HepG2 (cell line): Measurements from ENCODE around the gene FAM24A. TPM values are rescaled to one million over a fixed set of nuclear protein-coding genes. Genes with fewer than 3 reads are reported as not detected.
A peak's percentile ranks its signal among the peaks of the same experiment; 100 is the strongest.

Source experiments
- ATAC-seq: fragments of 200-7000 bp; cut with Tn5 transposase; 3 replicates; pipeline ENCODE4 v1.9.1; 2020; ENCODE audit warnings: mild to moderate bottlenecking, moderate library complexity
- BruUV-seq: library from RNA; stranded (reverse); fragments of 400-500 nt; replicated peaks from 2 replicates; lab custom pipeline; 2021; lab: Mats Ljungman, UMichigan
- CTCF ChIA-PET: fragments of 300-600 bp; formaldehyde crosslinking; extraction: SDS; loops from one replicate; lab custom pipeline; 2021; ENCODE audit warnings: low total read pairs, inconsistent platforms, low intra/inter-chr PET ratio; lab: Yijun Ruan, JAX
- POLR2A ChIA-PET: fragments of 350-600 bp; sonication (Branson Sonifier 250); formaldehyde crosslinking; loops from one replicate; lab custom pipeline; 2020; ENCODE audit warnings: antibody characterized with exemption, inconsistent platforms; lab: Yijun Ruan, JAX
- DNase-seq: peaks from one replicate; pipeline ENCODE4 v3.0.0-alpha.2; 2015; ENCODE audit warnings: low spot score
- FAIRE-seq: peaks from 3 replicates; lab custom pipeline; 2011; peaks lifted over from hg19 to GRCh38; lab: Jason Lieb, UNC
- H2AFZ ChIP-seq: one replicate; pipeline ENCODE4 v1.6.1; 2011; ENCODE audit warnings: low read length, inconsistent platforms
- H3K27ac ChIP-seq: fragments of 300-600 bp; 3 replicates; pipeline ENCODE4 v1.8.0; 2011; ENCODE audit warnings: mixed run types, mild to moderate bottlenecking, mixed read lengths, low read length, inconsistent platforms; ENCODE audit not compliant: insufficient read depth; ENCODE audit errors: extremely low read length
- H3K27me3 ChIP-seq, 2 experiments: fragments of 200-600 bp in 1 of 2; 2 replicates in 1 of 2; 3 replicates in 1 of 2; pipeline versions ENCODE4 v1.6.0 to v1.8.0; 2011; ENCODE audit warnings: low read length in 2 of 2, mild to moderate bottlenecking in 2 of 2, moderate library complexity in 2 of 2, inconsistent platforms in 1 of 2; ENCODE audit not compliant: insufficient read depth in 2 of 2, control insufficient read depth in 1 of 2
- H3K36me3 ChIP-seq, 2 experiments: fragments of 200-600 bp in 1 of 2; replicated peaks in 1 of 2; 2 replicates in 1 of 2; 3 replicates in 1 of 2; pipeline versions ENCODE4 v1.5.1 to v1.8.0; 2011; ENCODE audit warnings: low read length in 2 of 2, inconsistent platforms in 1 of 2; ENCODE audit not compliant: insufficient read depth in 2 of 2, control insufficient read depth in 1 of 2
- H3K4me1 ChIP-seq: 2 replicates; pipeline ENCODE4 v1.5.1; 2012; ENCODE audit warnings: low read length, inconsistent platforms; ENCODE audit not compliant: insufficient read depth
- H3K4me2 ChIP-seq: 2 replicates; pipeline ENCODE4 v1.6.0; 2011; ENCODE audit warnings: low read depth, low read length, inconsistent platforms
- H3K4me3 ChIP-seq, 3 experiments: fragments of 200-600 bp in 1 of 3; sonication (generic), shearing (Covaris generic) in 1 of 3; replicated peaks in 1 of 3; 2 replicates each; pipeline ENCODE4 v1.5.1; 2011 to 2016; ENCODE audit warnings: low read length in 3 of 3, inconsistent platforms in 2 of 3, low read depth in 2 of 3, mild to moderate bottlenecking in 2 of 3, control low read depth in 1 of 3, mixed read lengths in 1 of 3; ENCODE audit not compliant: insufficient read depth in 1 of 3
- H3K79me2 ChIP-seq: one replicate; pipeline ENCODE4 v1.6.1; 2011; ENCODE audit warnings: low read length, inconsistent platforms; ENCODE audit not compliant: insufficient read depth
- H3K9ac ChIP-seq: 2 replicates; pipeline ENCODE4 v1.6.0; 2011; ENCODE audit warnings: mild to moderate bottlenecking, low read depth, low read length, inconsistent platforms; ENCODE audit not compliant: insufficient read depth
- H3K9me3 ChIP-seq: 2 replicates; pipeline ENCODE4 v1.5.1; 2012; ENCODE audit warnings: mild to moderate bottlenecking, low read length
- H4K20me1 ChIP-seq: 2 replicates; pipeline ENCODE4 v1.6.0; 2011; ENCODE audit warnings: inconsistent platforms, mild to moderate bottlenecking, low read length, moderate library complexity; ENCODE audit not compliant: insufficient read depth
- ATF7 ChIP-seq, 2 experiments: fragments of 450-650 bp in 1 of 2; sonication (generic) in 1 of 2; formaldehyde crosslinking in 1 of 2; IDR thresholded peaks; 2 replicates each; pipeline versions ENCODE4 v1.4.0 to v1.6.1; 2016 to 2020; ENCODE audit warnings: antibody characterized with exemption in 1 of 2, mild to moderate bottlenecking in 1 of 2, missing genetic modification reagents in 1 of 2
- CEBPB ChIP-seq: IDR thresholded peaks from 2 replicates; pipeline ENCODE4 v1.6.1; 2011; ENCODE audit warnings: low read depth, low read length, improper control_type of control experiment, borderline replicate concordance
- CEBPG ChIP-seq: IDR thresholded peaks from 2 replicates; pipeline ENCODE4 v1.6.1; 2016
- FLYWCH1 ChIP-seq: sonication (generic); formaldehyde crosslinking; IDR thresholded peaks from 2 replicates; pipeline ENCODE4 v1.8.1; 2023; ENCODE audit warnings: mild to moderate bottlenecking, missing genetic modification reagents
- FOXA1 ChIP-seq, 2 experiments: fragments of 450-650 bp in 1 of 2; sonication (generic) in 1 of 2; formaldehyde crosslinking in 1 of 2; IDR thresholded peaks; 2 replicates each; pipeline versions ENCODE4 v1.4.0 to v1.6.1; 2016 to 2020; ENCODE audit warnings: missing genetic modification reagents in 1 of 2
- NCOA2 ChIP-seq: sonication (generic); formaldehyde crosslinking; IDR thresholded peaks from 2 replicates; pipeline ENCODE4 v1.8.0; 2022; ENCODE audit warnings: inconsistent platforms
- RAD21 ChIP-seq: fragments of 450-650 bp; formaldehyde crosslinking; IDR thresholded peaks from 2 replicates; pipeline ENCODE4 v1.5.0; 2020; ENCODE audit warnings: mild to moderate bottlenecking
- RCOR2 ChIP-seq: IDR thresholded peaks from 2 replicates; pipeline ENCODE4 v1.6.1; 2016; ENCODE audit warnings: missing biosample characterization, missing genetic modification reagents
- SAP130 ChIP-seq: IDR thresholded peaks from 2 replicates; pipeline ENCODE4 v1.6.1; 2016; ENCODE audit warnings: low read depth
- SOX13 ChIP-seq, 3 experiments: fragments of 450-650 bp in 1 of 3; sonication (generic) in 1 of 3; formaldehyde crosslinking in 1 of 3; IDR thresholded peaks in 2 of 3; conservative IDR thresholded peaks in 1 of 3; 2 replicates each; pipeline versions ENCODE4 v1.5.0 to v1.6.1; 2016 to 2020; ENCODE audit warnings: antibody characterized with exemption in 1 of 3, mild to moderate bottlenecking in 1 of 3, missing compliant biosample characterization in 1 of 3, missing genetic modification reagents in 1 of 3, moderate library complexity in 1 of 3
- SYNCRIP ChIP-seq: fragments of 200-400 bp; formaldehyde crosslinking; IDR thresholded peaks from 2 replicates; pipeline ENCODE4 v1.6.1; 2018; ENCODE audit warnings: mild to moderate bottlenecking, low read depth, low read length; ENCODE audit not compliant: insufficient read depth
- TEF ChIP-seq: sonication (generic); formaldehyde crosslinking; IDR thresholded peaks from 2 replicates; pipeline ENCODE4 v1.5.0; 2020; ENCODE audit warnings: missing genetic modification reagents
- U2AF1 ChIP-seq: fragments of 200-400 bp; formaldehyde crosslinking; optimal IDR thresholded peaks from 2 replicates; pipeline ENCODE3; 2017; ENCODE audit warnings: mild to moderate bottlenecking, low read depth, low read length
- YEATS4 ChIP-seq: sonication (generic); formaldehyde crosslinking; IDR thresholded peaks from 2 replicates; pipeline ENCODE4 v1.4.0; 2020; ENCODE audit warnings: missing genetic modification reagents, borderline replicate concordance
- ZNF652 ChIP-seq: IDR thresholded peaks from 2 replicates; pipeline ENCODE4 v1.6.1; 2016; ENCODE audit warnings: low read depth, borderline replicate concordance
- WGBS: methylation state at CpG from one replicate; pipeline ENCODE4 v1.1.6; 2017; ENCODE audit warnings: low lambda C conversion rate; 5-methylcytosine and 5-hydroxymethylcytosine counted together
- in situ Hi-C: cut with HindIII; loops from 2 replicates; pipeline ENCODE4 v1.10.0; 2017; ENCODE audit warnings: low pct_unique_long_range_greater_than_20kb; ENCODE audit not compliant: extremely low pct_ligation_motif_present
- intact Hi-C: fragments of 100-400 bp; cut with micrococcal nuclease; formaldehyde crosslinking; loops from one replicate; pipeline ENCODE4 v1.10.0; 2022; ENCODE audit not compliant: unreplicated experiment
- polyA plus RNA-seq, 8 experiments: library from polyadenylated mRNA; depleted of rRNA in 3 of 8; stranded (reverse) in 7 of 8; unstranded in 1 of 8; fragments of >200 nt; fragmentation: Illumina TruSeq in 4 of 8; extraction: Trizol in 4 of 8; gene quantifications; 2 replicates each; pipeline versions ENCODE4 v1.2.1 to v1.2.3, GENCODE V29; 2011 to 2016; ENCODE audit warnings: low read depth in 4 of 8, missing spikeins in 1 of 8, mixed read lengths in 1 of 8; ENCODE audit not compliant: insufficient read depth in 1 of 8
- total RNA-seq, 5 experiments: library from RNA; depleted of rRNA; stranded (reverse); fragments of >200 nt; fragmentation: Illumina TruSeq; extraction: Trizol; gene quantifications; 2 replicates each; pipeline ENCODE4 v1.2.3, GENCODE V29; 2016; ENCODE audit warnings: low read depth in 1 of 5
- TF ChIP-seq, protein P1 (sequence below): sonication (generic); formaldehyde crosslinking; IDR thresholded peaks from 2 replicates; pipeline ENCODE4 v1.8.1; 2023; ENCODE audit warnings: mild to moderate bottlenecking, moderate library complexity, missing genetic modification reagents
- TF ChIP-seq, protein P2 (sequence below): IDR thresholded peaks from 2 replicates; pipeline ENCODE4 v1.4.0; 2020; ENCODE audit warnings: mild to moderate bottlenecking, missing genetic modification reagents
- TF ChIP-seq, protein P3 (sequence below): sonication (generic); formaldehyde crosslinking; IDR thresholded peaks from 2 replicates; pipeline ENCODE4 v1.8.0; 2022; ENCODE audit warnings: mild to moderate bottlenecking, missing genetic modification reagents, moderate library complexity

The FAM24A gene
- total and polyA plus RNA-seq, 2 of the 13 experiments (the other 11 are each of a cell fraction or from before 2014, with no cell fraction given) = not detected

DNA sequence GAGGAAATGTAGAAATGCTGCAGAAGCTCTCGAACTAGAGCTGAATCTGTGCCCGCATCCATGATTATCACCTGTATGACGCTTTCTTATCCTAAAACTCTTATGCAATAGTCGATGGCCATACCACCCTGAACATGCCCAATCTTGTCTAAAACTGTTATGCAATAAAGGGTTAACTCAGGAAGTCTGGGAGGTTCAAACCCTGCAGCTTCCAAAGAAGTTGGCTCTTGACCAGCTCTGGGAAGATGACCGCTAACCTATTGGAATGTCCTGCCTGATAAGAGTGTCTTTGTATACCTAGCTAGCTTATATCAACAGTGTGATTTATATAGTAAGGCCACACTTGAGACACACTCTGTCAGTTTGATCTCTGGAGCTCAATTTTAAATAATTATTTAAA is 47.1 kb downstream of the FAM24A start:
- in situ Hi-C loops = no loop called here
- 0 out of 2 replicates have a peak, but pooled peaks have one; percentile 34 for TF ChIP-seq RCOR2 (CRISPR knock-in tag)
- TF ChIP-seq FOXA1 (IDR thresholded peaks at IDR 0.05) = no peak
- TF ChIP-seq FOXA1 (CRISPR knock-in tag; IDR thresholded peaks at IDR 0.05) = peak; percentile 58; the same call in 1 of the 2 replicates
- TF ChIP-seq, protein P1, sequence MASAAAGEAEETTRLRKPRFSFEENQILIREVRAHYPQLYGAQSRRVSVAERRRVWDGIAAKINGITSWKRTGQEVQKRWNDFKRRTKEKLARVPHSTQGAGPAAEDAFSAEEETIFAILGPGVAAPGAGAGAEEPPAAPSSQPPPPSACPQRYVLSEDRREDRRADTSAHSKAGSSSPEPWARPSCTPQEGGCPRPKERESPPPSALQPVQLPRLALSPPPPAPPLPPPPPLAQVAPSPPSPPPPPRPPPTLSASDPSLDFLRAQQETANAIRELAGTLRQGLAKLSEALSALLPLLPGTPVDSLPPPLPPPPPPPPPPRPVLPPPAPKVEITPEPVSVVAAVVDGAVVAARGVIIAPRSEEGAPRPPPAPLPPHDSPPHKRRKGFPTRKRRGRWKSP (CRISPR knock-in tag) = no peak
- TF ChIP-seq NCOA2 (CRISPR knock-in tag) = peak; percentile 14; the same call in 1 of the 2 replicates
- TF ChIP-seq TEF (CRISPR knock-in tag) = peak; percentile 50; the same call in 1 of the 2 replicates
- TF ChIP-seq, protein P2, sequence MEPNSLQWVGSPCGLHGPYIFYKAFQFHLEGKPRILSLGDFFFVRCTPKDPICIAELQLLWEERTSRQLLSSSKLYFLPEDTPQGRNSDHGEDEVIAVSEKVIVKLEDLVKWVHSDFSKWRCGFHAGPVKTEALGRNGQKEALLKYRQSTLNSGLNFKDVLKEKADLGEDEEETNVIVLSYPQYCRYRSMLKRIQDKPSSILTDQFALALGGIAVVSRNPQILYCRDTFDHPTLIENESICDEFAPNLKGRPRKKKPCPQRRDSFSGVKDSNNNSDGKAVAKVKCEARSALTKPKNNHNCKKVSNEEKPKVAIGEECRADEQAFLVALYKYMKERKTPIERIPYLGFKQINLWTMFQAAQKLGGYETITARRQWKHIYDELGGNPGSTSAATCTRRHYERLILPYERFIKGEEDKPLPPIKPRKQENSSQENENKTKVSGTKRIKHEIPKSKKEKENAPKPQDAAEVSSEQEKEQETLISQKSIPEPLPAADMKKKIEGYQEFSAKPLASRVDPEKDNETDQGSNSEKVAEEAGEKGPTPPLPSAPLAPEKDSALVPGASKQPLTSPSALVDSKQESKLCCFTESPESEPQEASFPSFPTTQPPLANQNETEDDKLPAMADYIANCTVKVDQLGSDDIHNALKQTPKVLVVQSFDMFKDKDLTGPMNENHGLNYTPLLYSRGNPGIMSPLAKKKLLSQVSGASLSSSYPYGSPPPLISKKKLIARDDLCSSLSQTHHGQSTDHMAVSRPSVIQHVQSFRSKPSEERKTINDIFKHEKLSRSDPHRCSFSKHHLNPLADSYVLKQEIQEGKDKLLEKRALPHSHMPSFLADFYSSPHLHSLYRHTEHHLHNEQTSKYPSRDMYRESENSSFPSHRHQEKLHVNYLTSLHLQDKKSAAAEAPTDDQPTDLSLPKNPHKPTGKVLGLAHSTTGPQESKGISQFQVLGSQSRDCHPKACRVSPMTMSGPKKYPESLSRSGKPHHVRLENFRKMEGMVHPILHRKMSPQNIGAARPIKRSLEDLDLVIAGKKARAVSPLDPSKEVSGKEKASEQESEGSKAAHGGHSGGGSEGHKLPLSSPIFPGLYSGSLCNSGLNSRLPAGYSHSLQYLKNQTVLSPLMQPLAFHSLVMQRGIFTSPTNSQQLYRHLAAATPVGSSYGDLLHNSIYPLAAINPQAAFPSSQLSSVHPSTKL (CRISPR knock-in tag) = peak; percentile 15; the same call in 1 of the 2 replicates
- TF ChIP-seq FLYWCH1 (CRISPR knock-in tag) = no peak
- no peak for TF ChIP-seq RAD21 (CRISPR knock-in tag)
- TF ChIP-seq, protein P3, sequence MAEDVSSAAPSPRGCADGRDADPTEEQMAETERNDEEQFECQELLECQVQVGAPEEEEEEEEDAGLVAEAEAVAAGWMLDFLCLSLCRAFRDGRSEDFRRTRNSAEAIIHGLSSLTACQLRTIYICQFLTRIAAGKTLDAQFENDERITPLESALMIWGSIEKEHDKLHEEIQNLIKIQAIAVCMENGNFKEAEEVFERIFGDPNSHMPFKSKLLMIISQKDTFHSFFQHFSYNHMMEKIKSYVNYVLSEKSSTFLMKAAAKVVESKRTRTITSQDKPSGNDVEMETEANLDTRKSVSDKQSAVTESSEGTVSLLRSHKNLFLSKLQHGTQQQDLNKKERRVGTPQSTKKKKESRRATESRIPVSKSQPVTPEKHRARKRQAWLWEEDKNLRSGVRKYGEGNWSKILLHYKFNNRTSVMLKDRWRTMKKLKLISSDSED (CRISPR knock-in tag) = no peak
- peak; percentile 60 for TF ChIP-seq CEBPB
- no peak for TF ChIP-seq ATF7 (IDR thresholded peaks at IDR 0.05)
- no peak for TF ChIP-seq ATF7 (CRISPR knock-in tag; IDR thresholded peaks at IDR 0.05)
- TF ChIP-seq SYNCRIP = no peak
- peak; percentile 94 for TF ChIP-seq ZNF652
- TF ChIP-seq YEATS4 (CRISPR knock-in tag) = no peak
- TF ChIP-seq SAP130 (CRISPR knock-in tag) = peak; percentile 31; the same call in 1 of the 2 replicates
- peak; percentile 49 for TF ChIP-seq CEBPG (CRISPR knock-in tag)
- TF ChIP-seq SOX13 (IDR thresholded peaks at IDR 0.05) = no peak
- peak in 1 of 2 experiments; percentile 26; a peak in 1 of 4 replicates for TF ChIP-seq SOX13 (CRISPR knock-in tag; conservative IDR thresholded peaks at IDR 0.05 in 1 of 2, IDR thresholded peaks at IDR 0.05 in 1 of 2)
- no peak for TF ChIP-seq U2AF1

More for the DNA sequence above, 47.1 kb downstream of the FAM24A start:
- peak; percentile 44 for FAIRE-seq
- peak; percentile 63 for DNase-seq
- ChIA-PET CTCF (no interaction called here), POLR2A (interaction anchor here (1.3 kb wide), 1 partner anchor 22 kb away, joined by 5 read pairs; the partner anchor contains the start of gene PSTK)
- Histone ChIP-seq H3K9ac (no peak overlapping the region), H3K79me2 (peaks cover 4% of the 10 kb centered on the region), H3K4me1 (peaks cover 43% of the 10 kb centered on the region), H3K27me3 (no peaks in the 10 kb centered on the region; a peak in 1 of 5 replicates), H3K36me3 (no peaks in the 10 kb centered on the region), H2AFZ (no peak overlapping the region), H3K27ac (peak overlapping the region; percentile 12), H3K9me3 (no peaks in the 10 kb centered on the region), H4K20me1 (no peaks in the 10 kb centered on the region), H3K4me3 (no peak overlapping the region), H3K4me2 (no peak overlapping the region)
- intact Hi-C loops = no loop called here
- no peak for ATAC-seq
- WGBS = 57% methylated on average over 5 of the region's 5 CpGs
- BruUV-seq = no TSS peak
